ENCODE data around the gene CEBPZOS.

The CEBPZOS gene

GRCh38 chr2:37244017-37244416, 47.7 kb downstream of the CEBPZOS start:
- FAIRE-seq = no peak

GRCh38 chr2:37244755-37245154, 48.5 kb downstream of the CEBPZOS start:
- no peak for FAIRE-seq

GRCh38 chr2:37246205-37246604, 49.9 kb downstream of the CEBPZOS start:
- no peak for FAIRE-seq

- no peak for FAIRE-seq
Measured at GRCh38 chr2:37250869-37251740, 54.8 kb downstream of the CEBPZOS start.
